Right renal cortex interstitium (tissue), 3 donors: ENCODE measurements around the gene CR1. TPM values are rescaled to one million over a fixed set of nuclear protein-coding genes. Genes with fewer than 3 reads are reported as not detected.
A peak's percentile ranks its signal among the peaks of the same experiment; 100 is the strongest.
"Not testable (repeated sequence)": the region's sequence is repeated elsewhere in the genome, so short reads cannot be mapped to it uniquely, and the experiment has no call there.

Source experiments
- DNase-seq, 3 donors: peaks; one replicate each; pipeline ENCODE4 v3.0.0-alpha.2; 2013; ENCODE audit warnings: low read depth in 3 of 3, low spot score in 2 of 3
- polyA plus RNA-seq, 3 donors: library from polyadenylated mRNA; unstranded; fragments of 120-200 nt; gene quantifications; one replicate each; pipeline ENCODE4 v1.2.1, GENCODE V29; 2013; ENCODE audit not compliant: insufficient read length in 3 of 3

Gene CR1
- polyA plus RNA-seq, 3 donors: 20.2 to 21.9 (median 20.9) TPM

DNA sequence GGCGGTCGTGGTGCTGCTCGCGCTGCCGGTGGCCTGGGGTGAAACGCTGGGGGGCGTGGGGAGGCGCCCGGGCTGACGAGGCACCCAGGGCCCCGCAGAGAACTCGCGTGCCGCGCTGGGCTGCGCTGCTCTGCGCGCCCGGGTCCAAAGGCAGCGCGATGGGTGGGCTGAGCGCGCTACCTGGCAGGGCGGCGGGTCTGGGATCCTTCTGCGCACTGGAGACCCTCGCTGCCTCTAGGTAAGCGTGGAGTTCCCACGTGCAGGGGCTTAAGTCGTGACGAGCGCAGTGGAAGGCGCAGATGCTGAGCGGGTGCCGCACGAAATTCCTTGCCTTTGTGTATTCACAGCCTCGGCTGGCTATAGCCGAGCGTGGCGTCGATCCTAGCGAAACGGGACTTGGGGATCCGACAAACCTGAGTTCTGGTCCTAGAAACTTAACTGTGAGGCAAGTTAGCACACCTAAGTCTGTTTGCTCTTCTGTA, 173.6 kb downstream of the CR1 start:
- DNase-seq: no peak

DNA sequence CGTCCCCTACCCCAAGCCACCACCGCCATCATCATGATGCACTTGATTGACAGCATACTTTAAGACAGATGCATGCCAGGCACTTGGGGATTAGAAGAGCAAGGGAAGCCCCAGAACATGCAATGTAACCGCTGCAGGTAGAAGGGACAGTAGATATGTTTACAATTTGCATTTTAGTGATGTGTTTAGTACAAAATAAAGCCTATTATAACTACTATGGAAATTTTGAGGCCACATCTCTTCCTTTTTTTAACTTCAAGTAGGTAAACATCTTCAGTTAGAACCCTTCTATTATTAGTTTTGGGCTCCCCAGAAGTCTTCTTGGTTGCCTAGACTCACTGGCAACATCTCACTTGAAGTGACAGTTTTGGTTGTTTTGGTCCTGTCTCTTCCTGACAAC, 174.2 kb downstream of the CR1 start:
- no peak for DNase-seq

DNA sequence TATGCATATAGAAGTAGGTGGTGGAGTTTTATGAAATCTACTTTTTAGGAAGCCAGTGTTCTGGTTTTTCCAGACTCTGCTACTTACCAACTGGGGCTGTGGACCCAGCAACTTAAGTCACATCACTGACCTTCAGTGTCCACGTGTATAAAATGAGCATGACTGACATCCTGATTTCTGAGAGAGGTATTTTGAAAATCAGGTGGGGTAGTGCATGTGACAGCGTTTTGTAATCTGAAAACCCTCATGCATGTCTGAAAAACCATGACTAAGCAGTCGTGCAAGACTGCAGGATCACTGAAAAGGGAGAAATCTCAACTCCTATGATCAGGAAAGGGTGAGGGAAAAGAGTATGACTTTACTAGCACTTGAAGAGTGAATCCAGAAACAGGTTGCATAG, 175.0 kb downstream of the CR1 start:
- DNase-seq: no peak

DNA sequence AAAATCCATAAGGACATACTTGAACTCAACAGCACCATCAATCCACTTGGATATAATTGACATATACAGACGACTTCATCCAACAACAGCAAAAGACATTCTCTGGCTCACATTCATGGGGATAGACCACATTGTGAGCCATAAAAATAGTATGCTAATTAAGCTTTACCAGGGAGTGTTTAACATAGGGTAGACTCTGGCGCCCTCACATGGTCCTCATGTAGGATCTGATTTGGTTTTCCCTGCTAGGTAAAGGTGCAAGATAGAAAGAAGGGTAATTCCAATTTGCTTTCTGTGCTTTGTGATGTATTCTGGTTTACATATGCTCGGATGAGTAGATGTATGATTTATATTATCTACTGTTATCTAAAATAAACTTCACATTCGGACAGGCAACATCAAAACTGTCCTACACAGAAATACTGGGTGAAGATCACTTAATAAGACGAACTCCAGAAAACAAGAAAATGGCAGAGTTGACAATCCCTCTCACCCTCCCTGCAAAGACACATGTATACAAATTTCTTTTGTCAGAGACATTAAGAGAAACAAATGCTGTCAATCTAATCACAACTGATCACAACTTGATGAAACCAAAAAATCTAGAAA, 176.7 kb downstream of the CR1 start:
- DNase-seq: peak in 2 of 3 donors; percentile 17 to 27

DNA sequence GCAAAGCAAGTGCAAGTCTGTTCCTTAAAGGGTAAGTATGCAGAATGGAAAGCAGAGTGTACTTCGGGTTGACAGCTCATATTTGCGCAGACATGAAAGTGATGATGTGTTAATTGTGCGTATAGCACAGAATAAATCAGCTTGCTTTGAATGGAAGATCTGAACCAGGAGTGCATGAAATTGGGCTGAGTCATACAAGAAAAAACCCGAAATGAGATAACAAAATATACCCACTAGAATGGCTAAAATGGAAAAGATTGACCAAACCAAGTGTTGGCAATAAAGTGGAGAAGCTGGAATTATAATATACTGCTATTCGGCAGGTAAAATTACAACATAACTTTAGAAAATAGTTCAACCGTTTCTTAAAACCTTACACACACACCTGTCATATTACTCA, 177.4 kb downstream of the CR1 start:
- DNase-seq: no peak

DNA sequence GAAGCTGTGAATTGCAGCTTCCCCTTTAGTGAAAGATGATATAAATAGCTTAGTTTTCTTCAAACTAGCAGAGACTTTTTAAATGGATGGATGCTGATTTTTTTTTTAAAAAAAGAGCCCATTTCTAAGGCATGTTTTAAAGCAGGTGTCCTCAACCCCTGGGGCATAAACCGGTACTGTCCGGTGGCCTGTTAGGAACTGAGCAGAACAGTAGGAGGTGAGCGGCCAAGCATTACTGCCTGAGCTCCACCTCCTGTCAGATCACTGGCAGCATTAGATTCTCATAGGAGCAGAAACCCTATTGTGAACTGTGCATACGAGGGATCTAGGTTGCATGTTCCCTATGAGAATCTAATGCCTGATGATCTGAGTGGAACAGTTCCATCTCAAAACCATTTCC, 180.2 kb downstream of the CR1 start:
- no peak for DNase-seq

DNA sequence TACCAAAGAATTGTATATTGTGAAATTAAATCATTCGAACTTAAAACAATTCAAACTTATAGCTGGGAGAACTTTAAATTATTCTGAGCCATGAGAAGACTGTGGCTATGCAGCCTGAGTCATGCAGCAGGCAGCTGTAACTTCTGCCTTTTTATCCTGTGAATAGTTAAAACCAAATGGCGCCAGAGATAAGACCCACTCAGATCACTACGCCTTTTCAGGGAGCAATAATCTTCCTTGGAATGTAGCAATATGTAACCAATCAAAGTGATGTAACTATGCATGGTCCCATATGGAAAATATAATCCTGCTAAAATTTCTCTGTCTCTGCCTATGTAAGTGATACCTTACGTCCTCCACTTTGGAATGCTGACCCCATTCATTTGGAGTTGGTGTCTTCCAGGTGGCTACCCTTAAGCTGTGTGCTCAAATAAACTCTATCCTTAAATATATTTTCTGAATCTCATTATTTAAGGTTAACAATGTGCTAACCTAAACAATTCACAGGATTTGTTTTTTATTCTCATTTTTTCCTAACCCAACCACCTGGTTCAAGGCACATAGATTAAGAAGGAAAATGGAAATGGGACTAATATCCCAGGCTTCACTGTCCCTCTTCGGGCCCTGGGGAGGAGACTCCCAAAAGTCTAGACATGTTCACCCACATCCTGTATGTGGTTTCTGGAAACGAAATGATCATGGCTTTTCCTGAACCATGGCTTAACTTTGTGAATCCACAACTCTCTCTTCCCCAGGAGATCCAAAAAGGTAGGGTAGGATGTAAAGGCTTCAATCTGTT, 184.8 kb downstream of the CR1 start:
- DNase-seq: not testable (repeated sequence)

DNA sequence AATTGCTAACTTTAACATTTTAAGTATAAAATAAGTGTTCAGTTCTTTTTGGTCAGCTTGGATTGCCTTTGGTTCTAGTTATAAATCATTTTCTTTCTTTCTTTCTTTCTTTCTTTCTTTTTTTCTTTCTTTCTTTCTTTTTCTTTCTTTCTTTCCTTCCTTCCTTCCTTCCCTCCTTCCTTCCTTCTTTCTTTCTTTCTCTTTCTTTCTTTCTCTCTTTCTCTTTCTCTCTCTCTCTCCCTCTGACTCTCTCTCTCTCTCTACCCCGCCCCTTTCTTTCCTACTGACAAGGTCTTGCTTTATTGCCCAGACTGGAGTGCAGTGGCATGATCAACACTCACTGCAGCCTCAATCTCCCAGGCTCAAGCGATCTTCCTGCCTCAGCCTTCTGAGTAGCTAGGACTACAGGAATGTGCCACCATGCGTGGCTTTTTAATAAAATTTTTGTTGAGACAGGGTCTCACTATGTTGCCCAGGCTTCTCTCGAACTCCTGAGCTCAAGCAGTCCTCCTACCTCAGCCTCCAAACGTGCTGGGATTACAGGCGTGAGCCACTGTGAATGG, 187.0 kb downstream of the CR1 start:
- not testable (repeated sequence) for DNase-seq

DNA sequence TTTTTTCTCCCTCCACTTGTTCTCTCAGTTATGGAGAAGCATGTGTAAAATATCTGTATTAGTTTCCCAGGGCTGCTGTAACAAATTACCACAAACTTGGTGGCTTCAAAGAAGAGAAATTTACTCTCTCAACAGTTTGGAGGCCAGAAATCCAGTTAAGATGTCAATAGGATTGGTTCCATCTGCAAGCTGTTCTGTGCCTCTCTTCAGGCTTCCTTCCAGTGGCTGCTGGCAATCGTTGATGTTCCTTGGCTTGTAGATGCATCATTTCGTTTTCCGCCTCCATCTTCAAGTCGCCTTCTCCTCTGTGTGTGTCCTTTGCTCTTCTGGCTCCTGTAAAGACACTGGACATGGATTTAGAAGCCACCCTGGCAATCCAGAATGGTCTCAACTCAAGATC, 194.6 kb downstream of the CR1 start:
- not testable (repeated sequence) for DNase-seq

DNA sequence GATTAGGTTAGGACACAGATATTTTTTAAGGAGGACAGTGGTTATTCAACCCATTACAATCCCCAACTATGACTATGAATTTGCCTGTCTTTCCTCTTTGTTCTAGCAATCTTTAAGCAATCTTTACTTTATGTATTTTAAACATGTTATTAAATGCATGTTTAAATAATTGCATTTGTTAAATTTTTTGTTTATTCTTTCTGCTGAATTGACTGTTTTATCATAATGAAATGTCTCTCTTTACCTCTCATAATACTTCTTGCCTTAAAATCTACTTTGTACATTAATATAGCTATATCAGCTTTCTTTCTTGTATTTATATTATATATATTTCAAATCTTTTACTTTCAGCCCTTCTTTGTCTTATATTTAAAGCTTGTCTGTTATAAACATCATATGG, 195.1 kb downstream of the CR1 start:
- DNase-seq: no peak

Other genes with a start within 250 kb of the CR1 start
- 10 to 100 TPM; 65.3 to 66.7 (median 66.0) TPM for gene CD55, start 174.5 kb upstream of the CR1 start, polyA plus RNA-seq
- 1 to 10 TPM; 1.3 to 1.9 (median 1.7) TPM for gene CR2, start 41.8 kb upstream of the CR1 start, polyA plus RNA-seq
- 1 to 10 TPM in 2 of 3 donors, under 1 TPM in 1; 0.96 to 1.6 (median 1.4) TPM for gene CR1L, start 149.0 kb downstream of the CR1 start, polyA plus RNA-seq